ENCODE results near the gene SCN3A. TPM values are rescaled to one million over a fixed set of nuclear protein-coding genes. Genes with fewer than 3 reads are reported as not detected.

The SCN3A gene
- total and polyA plus RNA-seq, 2 donors (not counting 3 experiments of a cell fraction or from before 2014, with no cell fraction given): not detected

- no peak for FAIRE-seq
- Histone ChIP-seq H3K27me3 (ENCODE audit: control insufficient read depth in 2 of 2, insufficient read depth in 2 of 2, low read length in 2 of 2) (no peaks in the 10 kb centered on the region), H3K9me3 (replicated peaks; ENCODE audit: control insufficient read depth, insufficient read depth, low read length) (no peaks in the 10 kb centered on the region), H3K4me2 (ENCODE audit: insufficient read depth, low read length) (no peak overlapping the region), H3K79me2 (ENCODE audit: control insufficient read depth, insufficient read depth, low read length) (no peaks in the 10 kb centered on the region), H3K36me3 (ENCODE audit: control insufficient read depth in 2 of 2, extremely low read depth in 1 of 2, insufficient read depth in 2 of 2, low read length in 2 of 2) (no peaks in the 10 kb centered on the region), H3K9ac (replicated peaks; ENCODE audit: extremely low read depth, insufficient read depth, low read length) (no peak overlapping the region), H3K27ac (ENCODE audit: insufficient read depth, low read depth, low read length) (no peak overlapping the region), H3K4me1 (ENCODE audit: control insufficient read depth, extremely low read depth, insufficient read depth, low read length) (no peaks in the 10 kb centered on the region), H2AFZ (ENCODE audit: low read depth, low read length) (no peak overlapping the region), H4K20me1 (replicated peaks; ENCODE audit: control insufficient read depth, extremely low read depth, insufficient read depth, low read length) (no peaks in the 10 kb centered on the region), H3K4me3 (replicated peaks in 1 of 3; ENCODE audit: insufficient read depth in 1 of 3, low read depth in 1 of 3, low read length in 3 of 3) (no peak overlapping the region), H3K9me1 (replicated peaks; ENCODE audit: control insufficient read depth, extremely low read depth, insufficient read depth, low read length) (no peaks in the 10 kb centered on the region)
- BruUV-seq (replicated peaks): no TSS peak
- DNase-seq (ENCODE audit: low read depth, low spot score): no peak
- TF ChIP-seq POLR2A (IDR thresholded peaks at IDR 0.05; ENCODE audit: low read depth, low read length) (no peak), GATA2 (IDR thresholded peaks at IDR 0.05; ENCODE audit: insufficient read depth, insufficient read length, low read depth, low read length) (no peak), EZH2 (IDR thresholded peaks at IDR 0.05; ENCODE audit: borderline replicate concordance, low read depth, low read length, severe bottlenecking) (no peak), JUN (IDR thresholded peaks at IDR 0.05; ENCODE audit: borderline replicate concordance, insufficient read depth, insufficient read length, low read depth) (no peak), FOS (IDR thresholded peaks at IDR 0.05; ENCODE audit: borderline replicate concordance, insufficient read depth, low read length) (no peak), MYC (IDR thresholded peaks at IDR 0.05; ENCODE audit: low read depth, low read length) (no peak), POLR2AphosphoS5 (IDR thresholded peaks at IDR 0.05; ENCODE audit: insufficient read depth, low read depth, low read length) (no peak)
- TF ChIP-seq, protein P1, sequence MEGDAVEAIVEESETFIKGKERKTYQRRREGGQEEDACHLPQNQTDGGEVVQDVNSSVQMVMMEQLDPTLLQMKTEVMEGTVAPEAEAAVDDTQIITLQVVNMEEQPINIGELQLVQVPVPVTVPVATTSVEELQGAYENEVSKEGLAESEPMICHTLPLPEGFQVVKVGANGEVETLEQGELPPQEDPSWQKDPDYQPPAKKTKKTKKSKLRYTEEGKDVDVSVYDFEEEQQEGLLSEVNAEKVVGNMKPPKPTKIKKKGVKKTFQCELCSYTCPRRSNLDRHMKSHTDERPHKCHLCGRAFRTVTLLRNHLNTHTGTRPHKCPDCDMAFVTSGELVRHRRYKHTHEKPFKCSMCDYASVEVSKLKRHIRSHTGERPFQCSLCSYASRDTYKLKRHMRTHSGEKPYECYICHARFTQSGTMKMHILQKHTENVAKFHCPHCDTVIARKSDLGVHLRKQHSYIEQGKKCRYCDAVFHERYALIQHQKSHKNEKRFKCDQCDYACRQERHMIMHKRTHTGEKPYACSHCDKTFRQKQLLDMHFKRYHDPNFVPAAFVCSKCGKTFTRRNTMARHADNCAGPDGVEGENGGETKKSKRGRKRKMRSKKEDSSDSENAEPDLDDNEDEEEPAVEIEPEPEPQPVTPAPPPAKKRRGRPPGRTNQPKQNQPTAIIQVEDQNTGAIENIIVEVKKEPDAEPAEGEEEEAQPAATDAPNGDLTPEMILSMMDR (IDR thresholded peaks at IDR 0.05; ENCODE audit: extremely low read depth in 1 of 2, insufficient read depth in 1 of 2, low read depth in 1 of 2, low read length in 2 of 2): no peak
- TF ChIP-seq, protein P2, sequence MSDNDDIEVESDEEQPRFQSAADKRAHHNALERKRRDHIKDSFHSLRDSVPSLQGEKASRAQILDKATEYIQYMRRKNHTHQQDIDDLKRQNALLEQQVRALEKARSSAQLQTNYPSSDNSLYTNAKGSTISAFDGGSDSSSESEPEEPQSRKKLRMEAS (IDR thresholded peaks at IDR 0.05; ENCODE audit: insufficient read depth, insufficient read length): no peak
- dilution Hi-C loops (cut with MboI; ENCODE audit: extremely low pct_ligation_motif_present, low sequenced_read_pairs): no loop called here
- intact Hi-C loops (cut with micrococcal nuclease): no loop called here
- ChIA-PET POLR2A (no interaction called here), CTCF (interaction anchor here (0.7 kb wide), 1 partner anchor 116 kb away, joined by 3 read pairs; the partner anchor contains the start of gene SCN3A)
Observed at GRCh38 chr2:165087933-165088901, 115.6 kb downstream of the SCN3A start.
